Brain pericyte (primary cell): ENCODE results near the gene GPX1.
"Not testable (repeated sequence)": the region's sequence is repeated elsewhere in the genome, so short reads cannot be mapped to it uniquely, and the experiment has no call there.

Experiments used
- DNase-seq: peaks from one replicate; pipeline ENCODE4 v3.0.0-alpha.2; 2012; ENCODE audit warnings: low read depth, low spot score

GPX1 gene

DNA sequence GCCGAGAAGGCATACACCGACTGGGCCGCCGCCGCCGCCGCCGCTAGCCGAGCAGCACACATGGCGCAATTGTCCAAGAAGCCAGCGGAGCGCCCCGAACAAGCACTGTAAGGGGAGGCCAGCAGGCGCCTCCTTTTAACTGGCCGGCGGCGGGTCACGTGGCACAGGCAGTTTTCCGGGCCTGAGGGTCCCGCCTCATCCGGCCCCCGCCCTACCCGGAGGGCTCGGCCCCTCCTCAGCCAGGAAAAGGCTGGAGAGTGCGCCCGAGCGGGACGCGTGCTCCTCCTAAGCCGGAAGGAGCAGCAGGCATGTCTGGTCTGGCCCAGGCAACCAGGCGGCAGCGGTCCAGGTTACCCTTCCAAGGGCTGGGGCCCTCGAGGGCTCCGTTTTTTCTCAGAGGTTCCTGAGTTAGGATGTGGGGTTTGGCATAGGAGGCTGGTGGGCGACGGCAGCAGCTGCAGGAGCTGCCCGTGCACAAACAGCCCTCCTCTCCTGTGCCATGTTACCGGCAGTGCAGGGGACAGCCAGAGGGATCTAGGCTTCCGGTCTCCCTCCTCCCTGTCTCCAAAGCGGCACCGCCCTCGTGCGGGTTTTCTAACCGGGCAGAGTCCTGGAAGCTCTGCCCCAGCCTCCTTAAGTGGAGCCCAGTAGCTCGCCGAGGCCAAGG, at the start of gene GPX1:
GPX1 (minus strand) TSS at position 137 of the 667 bp plus-strand sequence; CDS start at position 62, 75 bp downstream.
- peak; percentile 79 for DNase-seq

DNA sequence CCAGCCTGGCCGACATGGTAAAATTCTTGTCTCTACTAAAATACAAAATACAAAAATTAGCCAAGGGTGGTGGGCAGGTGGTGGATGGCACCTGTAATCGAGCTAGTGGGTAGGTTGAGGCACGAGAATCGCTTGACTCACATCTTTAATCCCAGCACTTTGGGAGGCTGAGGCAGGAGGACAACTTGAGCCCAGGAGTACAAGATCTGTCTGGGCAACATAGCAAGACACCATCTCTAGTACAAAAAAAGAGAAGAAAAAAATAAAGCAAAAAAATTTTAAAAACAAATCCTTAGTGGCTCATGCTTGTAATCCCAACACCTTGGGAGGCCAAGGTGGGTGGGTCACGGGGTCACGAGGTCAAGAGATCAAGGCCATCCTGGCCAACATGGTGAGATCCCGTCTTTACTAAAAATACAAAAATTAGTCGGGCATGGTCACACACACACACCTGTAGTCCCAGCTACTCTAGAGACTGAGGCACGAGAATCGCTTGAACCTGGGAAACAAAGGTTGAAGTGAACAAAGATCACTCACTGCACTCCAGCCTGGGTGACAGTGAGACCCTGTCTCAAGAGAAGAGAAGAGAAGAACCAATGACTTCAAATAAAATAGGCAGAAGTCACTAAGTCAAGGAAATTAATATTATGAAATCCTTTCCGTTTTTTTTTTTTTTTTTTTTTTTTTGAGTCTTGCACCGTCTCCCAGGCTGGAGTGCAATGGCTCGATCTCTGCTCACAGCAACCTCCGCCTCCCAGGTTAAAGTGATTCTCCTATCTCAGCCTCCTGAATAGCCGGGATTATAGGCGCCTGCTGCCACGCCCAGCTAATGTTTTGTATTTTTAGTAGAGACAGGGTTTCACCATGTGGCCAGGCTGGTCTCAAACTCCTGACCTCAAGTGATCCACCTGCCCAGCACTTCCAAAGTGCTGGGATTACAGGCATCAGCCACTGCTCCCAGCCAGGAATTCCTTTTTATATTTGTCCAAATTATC, 48.7 kb upstream of the GPX1 start:
- no peak for DNase-seq

DNA sequence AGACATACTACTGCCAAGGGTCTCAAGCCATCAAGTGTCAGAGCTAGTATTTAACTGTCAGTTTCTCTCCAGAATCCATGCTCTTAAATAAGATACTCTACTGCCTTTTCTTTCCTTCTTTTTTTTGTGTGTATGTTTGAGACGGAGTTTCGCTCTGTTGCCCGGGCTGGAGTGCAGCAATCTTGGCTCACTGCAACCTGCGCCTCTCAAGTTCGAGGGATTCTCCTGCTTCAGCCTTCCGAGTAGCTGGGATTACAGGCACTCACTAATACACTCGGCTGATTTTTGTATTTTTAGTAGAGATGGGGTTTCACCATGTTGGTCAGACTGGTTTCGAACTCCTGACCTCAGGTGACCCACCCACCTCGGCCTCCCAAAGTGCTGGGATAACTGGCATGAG, 47.4 kb upstream of the GPX1 start:
- not testable (repeated sequence) for DNase-seq

- DNase-seq: no peak
Measured at GRCh38 chr3:49403891-49404290, 45.7 kb upstream of the GPX1 start.

- DNase-seq: no peak
Measured at GRCh38 chr3:49401766-49402165, 43.6 kb upstream of the GPX1 start.

DNA sequence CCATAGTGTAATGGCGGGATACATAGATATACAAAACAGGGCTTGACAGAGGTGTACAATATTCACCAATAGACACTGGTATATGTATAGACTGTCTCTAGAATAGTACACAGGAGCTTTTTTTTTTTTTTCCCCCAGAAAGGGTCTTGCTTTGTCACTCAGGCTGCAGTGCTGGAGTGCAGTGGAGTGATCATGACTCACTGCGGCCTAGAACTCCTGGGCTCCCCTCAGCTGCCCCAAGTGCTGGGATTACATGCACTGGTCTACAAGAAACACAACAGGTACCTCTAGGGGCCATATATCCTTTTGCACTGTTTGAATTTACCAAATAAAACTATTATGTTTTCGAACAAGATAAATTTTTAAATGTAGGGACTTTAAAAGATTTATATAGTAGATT, 41.3 kb upstream of the GPX1 start:
- no peak for DNase-seq

GRCh38 chr3:49397470-49397869, 39.3 kb upstream of the GPX1 start:
- DNase-seq: peak; percentile 41

GRCh38 chr3:49391310-49391709, 33.2 kb upstream of the GPX1 start:
- not testable (repeated sequence) for DNase-seq

- no peak for DNase-seq
Measured at GRCh38 chr3:49389297-49389696, 31.1 kb upstream of the GPX1 start.

DNA sequence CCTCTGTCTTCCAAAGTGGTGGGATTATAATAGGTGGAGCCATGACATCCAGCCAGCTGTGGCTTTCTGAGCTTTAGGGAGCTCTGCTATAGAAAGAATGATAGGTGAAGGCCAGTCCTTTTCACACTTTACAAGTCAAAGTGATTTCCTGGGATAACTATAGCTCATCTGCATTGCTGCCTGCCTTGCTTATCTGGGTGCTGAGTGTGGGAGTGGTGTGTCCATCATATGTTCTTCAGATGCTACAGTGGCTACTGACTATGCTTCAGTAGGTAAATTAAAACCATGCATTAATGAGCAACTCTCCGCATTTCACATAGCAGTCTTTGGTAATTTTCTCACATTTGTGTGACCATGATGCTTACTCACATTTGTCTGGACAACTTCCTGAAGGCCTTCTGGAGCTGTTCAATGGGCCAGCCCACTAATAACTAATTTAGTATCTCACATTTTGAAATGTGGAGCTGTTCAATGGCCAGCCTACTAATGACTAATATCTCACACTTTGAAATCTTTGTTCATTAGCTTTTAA, 30.2 kb upstream of the GPX1 start:
- no peak for DNase-seq

DNA sequence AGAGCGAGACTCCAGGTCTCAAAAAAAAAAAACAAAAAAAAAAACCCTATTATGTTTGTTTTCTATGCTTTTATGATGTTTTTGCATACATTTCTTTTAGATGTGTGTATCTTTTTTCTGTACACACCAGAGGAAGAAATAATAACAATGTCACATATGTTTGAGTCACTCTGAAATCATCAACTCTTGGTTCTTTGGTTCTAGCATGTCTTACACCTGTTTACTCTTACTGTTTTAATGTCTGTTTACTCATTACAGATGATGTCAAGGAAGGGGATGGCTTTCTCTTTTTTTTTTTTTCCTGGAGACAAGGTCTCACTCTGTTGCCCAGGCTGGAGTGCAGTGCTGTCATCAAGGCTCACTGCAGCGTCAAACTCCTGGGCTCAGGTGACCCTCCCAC, 29.6 kb upstream of the GPX1 start:
- no peak for DNase-seq

DNA sequence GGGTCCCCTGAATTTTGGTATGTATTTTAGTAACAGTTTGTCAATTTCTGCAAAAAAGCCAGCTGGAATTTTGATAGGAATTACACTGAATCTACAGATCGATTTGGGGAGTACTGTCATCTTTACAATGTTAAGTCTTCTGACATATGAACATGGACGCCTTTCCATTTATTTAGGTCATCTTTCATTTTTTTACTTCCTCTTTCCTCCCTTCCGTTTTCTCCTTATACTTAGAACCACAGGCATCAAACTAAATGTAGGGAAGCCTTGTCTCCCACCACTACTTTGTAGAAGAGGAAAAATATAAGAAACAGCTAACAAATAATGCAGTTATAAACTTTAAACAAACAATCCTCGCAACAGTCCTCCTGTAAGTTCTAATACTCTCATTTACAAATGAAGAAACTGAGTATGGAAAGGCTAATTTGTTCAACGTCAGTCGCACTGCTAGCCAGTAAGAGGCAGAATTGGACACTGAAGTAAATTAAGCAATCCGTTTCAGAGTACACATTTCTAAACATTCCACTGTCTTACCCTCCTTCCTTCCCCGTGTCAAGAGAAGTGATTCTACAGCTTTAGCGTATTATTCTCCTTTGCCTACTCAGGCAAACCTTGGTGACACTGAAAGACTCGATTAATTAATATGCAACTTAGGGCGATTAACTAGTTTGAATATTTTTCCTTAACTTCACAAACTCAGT, 28.1 kb upstream of the GPX1 start:
- no peak for DNase-seq

- DNase-seq: no peak
Measured at GRCh38 chr3:49385617-49386016, 27.5 kb upstream of the GPX1 start.

DNA sequence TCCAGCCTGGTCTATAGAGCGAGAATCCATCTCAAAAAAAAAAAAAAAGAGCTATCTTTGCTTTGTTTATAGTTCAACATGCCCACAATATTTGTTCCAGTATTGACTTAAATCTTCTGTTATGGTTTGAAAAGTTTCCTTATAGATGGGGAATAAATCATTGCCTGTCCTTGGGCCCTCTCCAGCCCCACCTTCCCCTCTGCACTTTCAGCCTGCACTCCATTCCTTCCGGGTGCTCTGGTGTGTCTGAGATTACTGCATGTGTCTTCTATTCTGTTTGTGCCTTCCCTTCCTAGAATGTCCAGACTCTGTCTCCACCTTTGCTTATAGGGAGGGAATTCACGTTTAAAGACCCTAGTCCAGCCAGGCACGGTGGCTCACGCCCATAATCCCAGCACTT, 25.2 kb upstream of the GPX1 start:
- no peak for DNase-seq

DNA sequence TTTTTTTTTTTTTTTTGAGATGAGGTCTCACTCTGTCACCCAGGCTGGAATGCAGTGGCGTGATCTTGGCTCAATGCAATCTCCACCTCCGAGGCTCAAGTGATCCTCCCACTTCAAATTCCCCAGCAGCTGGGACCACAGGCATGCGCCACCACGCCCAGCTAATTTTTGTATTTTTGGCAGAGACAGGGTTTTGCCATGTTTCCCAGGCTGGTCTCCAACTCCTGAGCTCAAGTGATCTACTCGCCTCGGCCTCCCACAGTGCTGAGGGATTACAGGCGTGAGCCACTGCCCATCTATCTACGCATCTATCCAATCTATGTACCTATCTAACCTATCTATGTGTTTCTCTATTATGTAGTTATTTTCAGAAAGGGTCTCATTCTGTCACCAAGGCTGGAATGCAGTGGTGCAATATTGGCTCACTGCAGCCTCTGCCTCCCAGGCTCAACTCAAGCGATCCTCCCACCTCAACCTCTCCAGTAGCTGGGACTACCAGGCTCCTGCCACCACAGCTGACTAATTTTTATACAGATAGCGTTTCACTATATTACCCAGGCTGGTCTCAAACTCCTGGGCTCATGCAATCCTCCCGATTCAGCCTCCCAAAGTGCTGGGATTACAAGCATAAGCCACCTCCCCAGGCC, 20.2 kb upstream of the GPX1 start:
- no peak for DNase-seq

GRCh38 chr3:49377483-49377882, 19.3 kb upstream of the GPX1 start:
- DNase-seq: no peak

GRCh38 chr3:49371946-49372345, 13.8 kb upstream of the GPX1 start:
- no peak for DNase-seq

DNA sequence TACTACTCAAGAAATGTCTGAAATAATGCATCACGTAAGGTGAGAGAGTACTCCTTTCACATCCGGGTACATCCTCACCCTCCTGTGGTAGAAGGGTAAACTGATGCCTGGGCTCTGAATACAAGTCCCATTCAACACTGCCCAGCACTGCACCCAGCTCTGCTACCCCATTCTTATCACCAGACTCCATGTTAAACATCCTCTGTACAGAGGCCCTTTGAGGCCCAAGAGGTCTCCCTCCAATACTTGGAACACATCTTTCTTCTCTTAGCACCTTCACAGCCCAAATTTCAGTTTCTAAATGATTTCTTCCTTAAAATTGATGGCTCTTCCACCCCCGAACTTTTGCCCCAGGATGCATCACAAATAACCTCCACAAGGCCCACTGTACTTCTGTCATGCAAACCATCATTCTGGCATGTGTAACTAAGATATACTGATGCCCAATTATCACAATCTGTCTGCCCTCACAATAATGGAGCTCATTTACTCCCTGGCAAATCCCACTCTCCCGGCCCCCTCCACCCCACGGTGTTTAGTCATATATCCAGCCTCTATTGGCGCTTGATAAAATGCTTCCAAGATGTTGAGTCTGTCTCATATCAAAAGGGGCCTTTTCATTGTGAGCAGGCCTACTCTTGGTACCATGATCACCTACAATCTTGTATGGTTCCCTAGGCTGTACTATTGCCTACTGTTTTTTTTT, 12.6 kb upstream of the GPX1 start:
- no peak for DNase-seq

DNA sequence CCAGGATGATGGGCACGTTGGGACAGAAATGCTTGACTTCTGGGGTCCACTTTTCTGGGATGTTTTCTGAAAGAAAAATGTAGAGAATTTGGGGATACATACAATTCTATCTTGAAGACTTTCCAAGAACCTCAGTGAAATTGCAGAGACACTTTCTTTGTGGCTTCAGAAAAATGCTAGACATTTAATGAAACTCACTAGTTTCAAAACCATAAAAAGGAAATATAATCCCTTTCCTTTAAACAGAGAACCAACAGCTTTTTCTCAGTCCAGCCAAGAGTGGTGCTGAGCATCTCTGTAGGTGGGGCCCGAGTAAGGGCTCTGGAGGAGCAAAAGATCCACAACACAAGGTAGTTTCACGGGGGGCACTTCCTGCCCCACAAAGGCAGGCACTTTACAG, 4.4 kb upstream of the GPX1 start:
- DNase-seq: no peak

DNA sequence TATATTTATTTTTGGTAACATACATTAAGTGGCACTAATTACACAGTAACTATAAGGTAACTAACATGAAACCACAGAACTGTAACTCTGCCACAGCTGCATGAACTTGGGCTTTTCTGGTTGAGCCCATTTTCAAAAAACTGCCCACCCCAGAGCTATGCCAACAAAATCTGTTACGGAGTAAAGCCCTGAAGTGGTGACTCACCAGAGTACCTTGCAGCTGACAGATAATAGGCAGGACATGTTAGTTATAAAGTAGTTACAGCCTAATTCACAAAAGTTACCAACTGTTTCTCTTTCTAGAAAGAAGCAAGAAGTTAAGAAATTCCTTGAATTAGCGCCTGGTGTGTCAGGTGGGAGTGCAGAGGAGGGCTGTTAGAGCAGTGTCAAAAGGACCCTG, 1.5 kb upstream of the GPX1 start:
- no peak for DNase-seq

DNA sequence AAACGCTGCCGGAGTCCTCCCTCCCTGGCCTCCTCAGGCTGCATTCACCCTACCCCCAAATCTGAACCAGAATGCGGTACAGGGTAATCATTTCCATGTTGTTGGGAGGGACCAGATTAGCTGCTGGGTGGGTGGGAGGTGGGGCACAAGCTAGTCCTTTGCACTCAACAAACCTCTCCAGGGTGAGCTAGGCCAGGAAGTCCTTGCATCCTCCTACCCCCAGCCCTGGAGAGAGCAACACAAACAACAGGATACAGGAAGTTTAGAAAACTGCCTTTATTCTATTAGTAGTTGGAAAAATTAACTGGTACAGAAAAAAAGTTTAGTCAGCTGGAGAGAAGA, 702 bp upstream of the GPX1 start:
- no peak for DNase-seq
